Measurements from ENCODE around the gene SLC16A3. TPM values are rescaled to one million over a fixed set of nuclear protein-coding genes. Genes with fewer than 3 reads are reported as not detected.

SLC16A3 gene
- polyA plus RNA-seq, 1 of the 3 experiments (the other 2 are of a cell fraction) = 70.7 TPM

DNA sequence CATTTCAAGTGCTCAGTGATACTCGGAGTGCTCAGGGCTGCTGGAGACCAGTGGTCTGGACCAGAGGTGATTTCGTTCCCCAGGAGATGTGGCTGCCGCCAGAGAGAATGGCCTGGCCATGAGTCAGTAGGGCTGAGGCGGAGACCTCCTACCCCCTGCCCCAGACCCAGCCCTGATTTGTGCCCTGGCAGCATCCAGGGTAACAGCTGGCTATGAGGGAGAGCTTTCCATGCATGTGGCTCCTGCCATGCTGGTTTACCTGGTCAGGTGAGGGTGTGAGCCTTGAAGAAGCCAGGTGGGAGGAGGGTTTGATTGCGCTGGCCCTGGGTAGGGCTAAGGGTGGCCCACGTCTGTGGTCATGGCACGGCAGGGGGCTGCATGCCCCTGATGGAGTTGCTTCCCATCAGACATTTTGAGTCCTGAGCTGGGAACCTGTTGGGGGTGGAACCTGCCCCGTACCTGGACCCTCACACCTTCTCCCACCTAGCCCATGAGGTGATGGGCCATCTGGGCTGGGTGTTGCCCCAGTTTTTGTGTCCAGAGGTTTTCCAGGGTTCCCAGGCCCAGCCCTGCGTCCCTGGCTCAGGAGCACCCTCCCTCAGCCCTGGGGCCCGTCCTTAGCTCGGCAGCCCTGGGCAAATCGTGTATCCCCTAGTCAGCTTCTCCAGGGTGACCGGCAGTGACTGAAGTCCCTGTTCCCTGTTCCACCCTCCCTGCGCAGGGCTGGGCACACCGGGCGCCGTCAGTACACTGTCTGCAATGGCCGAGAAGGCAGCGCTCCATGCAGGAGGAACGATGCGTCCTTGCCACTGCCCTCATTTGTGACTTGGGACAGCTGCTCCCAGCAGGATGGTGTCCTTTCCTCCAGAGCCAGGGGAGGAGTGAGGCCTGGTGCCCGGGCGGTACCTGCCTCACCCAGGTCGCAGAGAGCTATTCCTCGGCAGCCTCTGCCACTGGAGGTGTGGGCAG, 53.7 kb downstream of the SLC16A3 start:
- DNase-seq = no peak
- Histone ChIP-seq H3K27me3 (ENCODE audit: insufficient read depth) (no peaks in the 10 kb centered on the region), H3K27ac (ENCODE audit: low read depth in 2 of 2, low read length in 1 of 2) (peak overlapping the region in 1 of 2 experiments; percentile 2; a peak in 2 of 4 replicates), H3K4me1 (ENCODE audit: control insufficient read depth in 1 of 2, insufficient read depth in 2 of 2, low read depth in 1 of 2, low read length in 1 of 2) (peaks cover 23% of the 10 kb centered on the region in 2 experiments; a peak in 3 of 4 replicates), H3K36me3 (replicated peaks in 1 of 2; ENCODE audit: control insufficient read depth in 1 of 2, insufficient read depth in 2 of 2, low read length in 1 of 2) (no peaks in the 10 kb centered on the region), H3K4me2 (peak overlapping the region; percentile 72), H2AFZ (ENCODE audit: low read depth) (peak overlapping the region; percentile 67), H4K20me1 (ENCODE audit: insufficient read depth) (no peaks in the 10 kb centered on the region), H3K9ac (no peak overlapping the region), H3F3A (replicated peaks; ENCODE audit: insufficient read depth) (peaks cover 8% of the 10 kb centered on the region), H3K9me2 (no peaks in the 10 kb centered on the region), H3K4me3 (ENCODE audit: low read depth in 2 of 2, low read length in 1 of 2) (no peak overlapping the region), H3K79me2 (ENCODE audit: insufficient read depth) (no peaks in the 10 kb centered on the region), H3K9me3 (no peaks in the 10 kb centered on the region)
- TF ChIP-seq NFIC (IDR thresholded peaks at IDR 0.05; ENCODE audit: borderline replicate concordance) = peak; percentile 19; the same call in 1 of the 2 replicates
- no peak for TF ChIP-seq MEF2A (IDR thresholded peaks at IDR 0.05; ENCODE audit: borderline replicate concordance, low read depth)
- CTCF ChIA-PET = interaction anchor here (1.0 to 2.9 kb wide), 10 partner anchors 8 to 76 kb away, joined by 3 to 24 read pairs (median 6); partner anchors contain the start of gene CSNK1D
- POLR2A ChIA-PET = interaction anchor here (1.0 to 3.6 kb wide), 7 partner anchors 9 to 184 kb away, joined by 3 to 48 read pairs (median 5); partner anchors contain the start of genes CSNK1D and FASN
- WGBS (ENCODE audit: low lambda C conversion rate) = 86% methylated on average over 25 of the region's 25 CpGs

- Histone ChIP-seq H3K4me3 (ENCODE audit: low read depth in 2 of 2, low read length in 1 of 2) (no peak overlapping the region), H4K20me1 (ENCODE audit: insufficient read depth) (no peaks in the 10 kb centered on the region), H3K9me3 (no peaks in the 10 kb centered on the region), H3K9me2 (no peaks in the 10 kb centered on the region), H3F3A (replicated peaks; ENCODE audit: insufficient read depth) (peaks cover 8% of the 10 kb centered on the region), H3K4me2 (peak overlapping the region; percentile 72), H3K9ac (no peak overlapping the region), H3K4me1 (ENCODE audit: control insufficient read depth in 1 of 2, insufficient read depth in 2 of 2, low read depth in 1 of 2, low read length in 1 of 2) (peaks cover 23 to 27% of the 10 kb centered on the region in 2 experiments; a peak in 3 of 4 replicates), H3K36me3 (replicated peaks in 1 of 2; ENCODE audit: control insufficient read depth in 1 of 2, insufficient read depth in 2 of 2, low read length in 1 of 2) (no peaks in the 10 kb centered on the region), H2AFZ (ENCODE audit: low read depth) (no peak overlapping the region), H3K79me2 (ENCODE audit: insufficient read depth) (no peaks in the 10 kb centered on the region), H3K27ac (ENCODE audit: low read depth in 2 of 2, low read length in 1 of 2) (peak overlapping the region in 1 of 2 experiments; percentile 39; a peak in 1 of 4 replicates), H3K27me3 (ENCODE audit: insufficient read depth) (no peaks in the 10 kb centered on the region)
- ChIA-PET POLR2A (interaction anchor here (1.0 to 3.6 kb wide), 7 partner anchors 9 to 185 kb away, joined by 3 to 48 read pairs (median 5); partner anchors contain the start of genes CSNK1D and FASN), CTCF (interaction anchor here (0.6 to 2.9 kb wide), 12 partner anchors 9 to 77 kb away, joined by 3 to 24 read pairs (median 6); partner anchors contain the start of gene CSNK1D)
- 32% methylated on average over 4 of the region's 13 CpGs for WGBS (ENCODE audit: low lambda C conversion rate)
- DNase-seq = peak; percentile 96
- TF ChIP-seq TCF12 (IDR thresholded peaks at IDR 0.05) (peak; percentile 89), FOSL2 (IDR thresholded peaks at IDR 0.05; ENCODE audit: borderline replicate concordance, low read depth) (peak; percentile 94; the same call in 1 of the 2 replicates), MEF2A (IDR thresholded peaks at IDR 0.05; ENCODE audit: borderline replicate concordance, low read depth) (no peak), SIN3A (IDR thresholded peaks at IDR 0.05; ENCODE audit: borderline replicate concordance, low read depth, low read length) (peak; percentile 58; the same call in 1 of the 2 replicates), FOXJ3 (CRISPR knock-in tag; IDR thresholded peaks at IDR 0.05) (no peak), USF2 (IDR thresholded peaks at IDR 0.05; ENCODE audit: borderline replicate concordance, low read depth, low read length) (no peak), TEAD4 (IDR thresholded peaks at IDR 0.05; ENCODE audit: borderline replicate concordance, insufficient read depth) (no peak), MXI1 (IDR thresholded peaks at IDR 0.05; ENCODE audit: low read depth, low read length) (peak; percentile 88), FOXM1 (IDR thresholded peaks at IDR 0.05; ENCODE audit: low read depth) (no peak), CHD2 (IDR thresholded peaks at IDR 0.05; ENCODE audit: low read length, partially characterized antibody) (peak; percentile 80), USF1 (IDR thresholded peaks at IDR 0.05; ENCODE audit: borderline replicate concordance, low read depth) (no peak), NRF1 (IDR thresholded peaks at IDR 0.05; ENCODE audit: low read depth, low read length) (no peak), RCOR1 (IDR thresholded peaks at IDR 0.05; ENCODE audit: low read length) (peak; percentile 68; the same call in 1 of the 2 replicates)
- TF ChIP-seq, protein P1, sequence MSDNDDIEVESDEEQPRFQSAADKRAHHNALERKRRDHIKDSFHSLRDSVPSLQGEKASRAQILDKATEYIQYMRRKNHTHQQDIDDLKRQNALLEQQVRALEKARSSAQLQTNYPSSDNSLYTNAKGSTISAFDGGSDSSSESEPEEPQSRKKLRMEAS (IDR thresholded peaks at IDR 0.05; ENCODE audit: low read depth) = peak; percentile 85
- TF ChIP-seq, protein P2, sequence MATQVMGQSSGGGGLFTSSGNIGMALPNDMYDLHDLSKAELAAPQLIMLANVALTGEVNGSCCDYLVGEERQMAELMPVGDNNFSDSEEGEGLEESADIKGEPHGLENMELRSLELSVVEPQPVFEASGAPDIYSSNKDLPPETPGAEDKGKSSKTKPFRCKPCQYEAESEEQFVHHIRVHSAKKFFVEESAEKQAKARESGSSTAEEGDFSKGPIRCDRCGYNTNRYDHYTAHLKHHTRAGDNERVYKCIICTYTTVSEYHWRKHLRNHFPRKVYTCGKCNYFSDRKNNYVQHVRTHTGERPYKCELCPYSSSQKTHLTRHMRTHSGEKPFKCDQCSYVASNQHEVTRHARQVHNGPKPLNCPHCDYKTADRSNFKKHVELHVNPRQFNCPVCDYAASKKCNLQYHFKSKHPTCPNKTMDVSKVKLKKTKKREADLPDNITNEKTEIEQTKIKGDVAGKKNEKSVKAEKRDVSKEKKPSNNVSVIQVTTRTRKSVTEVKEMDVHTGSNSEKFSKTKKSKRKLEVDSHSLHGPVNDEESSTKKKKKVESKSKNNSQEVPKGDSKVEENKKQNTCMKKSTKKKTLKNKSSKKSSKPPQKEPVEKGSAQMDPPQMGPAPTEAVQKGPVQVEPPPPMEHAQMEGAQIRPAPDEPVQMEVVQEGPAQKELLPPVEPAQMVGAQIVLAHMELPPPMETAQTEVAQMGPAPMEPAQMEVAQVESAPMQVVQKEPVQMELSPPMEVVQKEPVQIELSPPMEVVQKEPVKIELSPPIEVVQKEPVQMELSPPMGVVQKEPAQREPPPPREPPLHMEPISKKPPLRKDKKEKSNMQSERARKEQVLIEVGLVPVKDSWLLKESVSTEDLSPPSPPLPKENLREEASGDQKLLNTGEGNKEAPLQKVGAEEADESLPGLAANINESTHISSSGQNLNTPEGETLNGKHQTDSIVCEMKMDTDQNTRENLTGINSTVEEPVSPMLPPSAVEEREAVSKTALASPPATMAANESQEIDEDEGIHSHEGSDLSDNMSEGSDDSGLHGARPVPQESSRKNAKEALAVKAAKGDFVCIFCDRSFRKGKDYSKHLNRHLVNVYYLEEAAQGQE (IDR thresholded peaks at IDR 0.05; ENCODE audit: low read depth, low read length) = no peak
- TF ChIP-seq, protein P3, sequence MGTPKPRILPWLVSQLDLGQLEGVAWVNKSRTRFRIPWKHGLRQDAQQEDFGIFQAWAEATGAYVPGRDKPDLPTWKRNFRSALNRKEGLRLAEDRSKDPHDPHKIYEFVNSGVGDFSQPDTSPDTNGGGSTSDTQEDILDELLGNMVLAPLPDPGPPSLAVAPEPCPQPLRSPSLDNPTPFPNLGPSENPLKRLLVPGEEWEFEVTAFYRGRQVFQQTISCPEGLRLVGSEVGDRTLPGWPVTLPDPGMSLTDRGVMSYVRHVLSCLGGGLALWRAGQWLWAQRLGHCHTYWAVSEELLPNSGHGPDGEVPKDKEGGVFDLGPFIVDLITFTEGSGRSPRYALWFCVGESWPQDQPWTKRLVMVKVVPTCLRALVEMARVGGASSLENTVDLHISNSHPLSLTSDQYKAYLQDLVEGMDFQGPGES (IDR thresholded peaks at IDR 0.05; ENCODE audit: low read depth, low read length) = no peak
These were observed 54.4 kb downstream of the SLC16A3 start for GRCh38 chr17:82283208-82283749.

Data from SK-N-SH (cell line).